ENCODE measurements around the gene SOX18. TPM values are rescaled to one million over a fixed set of nuclear protein-coding genes. Genes with fewer than 3 reads are reported as not detected.

SOX18 gene
- total and polyA plus RNA-seq, 2 of the 8 experiments (the other 6 are each of a cell fraction or from before 2014, with no cell fraction given), result 0.09 TPM; not detected in 1

GRCh38 chr20:64044484-64045247 lies 4.8 kb downstream of the SOX18 start:
- H3K4me2 ChIP-seq (ENCODE audit: insufficient read depth in 1 of 2, low read depth in 2 of 2, low read length in 2 of 2), result no peak overlapping the region
- H4K91ac ChIP-seq (replicated peaks; ENCODE audit: insufficient read length, low read length), result no peak overlapping the region
- no peak overlapping the region for H3K4me3 ChIP-seq (ENCODE audit: extremely low read depth in 1 of 4, insufficient read depth in 2 of 4, low read depth in 3 of 4, low read length in 4 of 4)
- POLR2A ChIA-PET (ENCODE audit: partially characterized antibody), result interaction anchor here (1.3 to 2.3 kb wide), 4 partner anchors 9 to 75 kb away, joined by 3 to 8 read pairs (median 4); no protein-coding TSS in a partner anchor
- no peak overlapping the region; the same call in 1 of the 2 replicates for H4K8ac ChIP-seq (ENCODE audit: extremely low read depth, insufficient read depth, low read length)
- WGBS, 2 experiments (ENCODE audit: extremely low coverage in 1 of 2, insufficient coverage in 1 of 2, insufficient read length in 1 of 2, insufficient replicate concordance in 2 of 2, low coverage in 1 of 2, low lambda C conversion rate in 2 of 2, missing lambda C conversion rate in 1 of 2), result 87% methylated on average over 14 of the region's 14 CpGs; no CpG with 5 or more reads in 1 of the 2 experiments
- H2BK5ac ChIP-seq (ENCODE audit: low read depth, low read length), result 0 out of 2 replicates have a peak overlapping the region, but pooled peaks have one; percentile 6
- DNase-seq (ENCODE audit: low read depth in 1 of 2, low spot score in 2 of 2) (no peak), FAIRE-seq (no peak)
- H3K9ac ChIP-seq (replicated peaks in 1 of 4; ENCODE audit: extremely low read depth in 1 of 4, low read depth in 3 of 4, low read length in 3 of 4), result no peak overlapping the region
- peaks cover 4% of the 10 kb centered on the region; the same call in 1 of the 2 replicates for H3K23me2 ChIP-seq (ENCODE audit: low read depth, low read length)
- peak overlapping the region; percentile 77; the same call in 1 of the 2 replicates for H2BK12ac ChIP-seq (ENCODE audit: low read depth, low read length)
- no peaks in the 10 kb centered on the region for H3K79me2 ChIP-seq (ENCODE audit: control insufficient read depth in 1 of 2, insufficient read depth in 2 of 2, low read length in 2 of 2)
- CTCF ChIA-PET (ENCODE audit: partially characterized antibody), result interaction anchor here (0.7 to 2.7 kb wide), 6 partner anchors 9 to 76 kb away, joined by 3 to 9 read pairs (median 6); partner anchors contain the start of genes OPRL1 and PRPF6
- H4K20me1 ChIP-seq (replicated peaks in 1 of 2; ENCODE audit: control insufficient read depth in 1 of 2, insufficient read depth in 2 of 2, low read length in 2 of 2), result no peaks in the 10 kb centered on the region
- no peak overlapping the region for H3K14ac ChIP-seq (ENCODE audit: insufficient read length)
- peaks cover 0 to 10% (median 0%) of the 10 kb centered on the region in 4 experiments; a peak in 1 of 8 replicates for H3K36me3 ChIP-seq (ENCODE audit: control insufficient read depth in 2 of 4, insufficient read depth in 4 of 4, low read length in 3 of 4)
- H2BK15ac ChIP-seq (ENCODE audit: low read length), result peak overlapping the region; percentile 6; the same call in 1 of the 2 replicates
- no peaks in the 10 kb centered on the region for H3K79me1 ChIP-seq (ENCODE audit: low read depth, low read length)
- TF ChIP-seq CEBPB (IDR thresholded peaks at IDR 0.05; ENCODE audit: low read depth, low read length) (no peak), ATF2 (IDR thresholded peaks at IDR 0.05; ENCODE audit: low read length) (no peak), SP1 (IDR thresholded peaks at IDR 0.05; ENCODE audit: low read depth, low read length) (no peak)
- H3K18ac ChIP-seq (ENCODE audit: extremely low read depth, low read length), result no peak overlapping the region
- H2AK5ac ChIP-seq (ENCODE audit: low read depth, low read length), result 0 out of 2 replicates have a peak overlapping the region, but pooled peaks have one; percentile 28
- no peak overlapping the region for H2BK120ac ChIP-seq (replicated peaks; ENCODE audit: low read depth, low read length)
- no peak overlapping the region for H2AFZ ChIP-seq (ENCODE audit: low read length)
- H3K4ac ChIP-seq (replicated peaks; ENCODE audit: insufficient read length, low read depth, low read length), result no peak overlapping the region
- H4K5ac ChIP-seq (ENCODE audit: insufficient read length, low read depth, low read length), result no peak overlapping the region
- H3K23ac ChIP-seq (ENCODE audit: insufficient read length), result no peak overlapping the region
- H3K27me3 ChIP-seq (replicated peaks in 1 of 4; ENCODE audit: control insufficient read depth in 3 of 4, extremely low read depth in 1 of 4, insufficient read depth in 3 of 4, low read length in 3 of 4), result peaks cover 47 to 84% (median 79%) of the 10 kb centered on the region in 4 experiments
- peaks cover 0 to 20% (median 8%) of the 10 kb centered on the region in 4 experiments; a peak in 6 of 7 replicates for H3K4me1 ChIP-seq (replicated peaks in 1 of 4; ENCODE audit: control insufficient read depth in 3 of 4, insufficient read depth in 4 of 4, low read length in 3 of 4)
- no peak overlapping the region for H3K56ac ChIP-seq (replicated peaks; ENCODE audit: insufficient read length, low read depth, low read length)
- H3K9me3 ChIP-seq (ENCODE audit: insufficient read depth in 2 of 2, low read depth in 1 of 2, low read length in 1 of 2), result no peaks in the 10 kb centered on the region
- no peak overlapping the region for H3K27ac ChIP-seq (ENCODE audit: low read depth, low read length)
- no peak overlapping the region for H2BK20ac ChIP-seq (ENCODE audit: low read length)

Measured in H1 (cell line).